ENCODE measurements around the gene PLA2G1B. TPM values are rescaled to one million over a fixed set of nuclear protein-coding genes. Genes with fewer than 3 reads are reported as not detected.
A peak's percentile ranks its signal among the peaks of the same experiment; 100 is the strongest.
"Not testable (repeated sequence)": the region's sequence is repeated elsewhere in the genome, so short reads cannot be mapped to it uniquely, and the experiment has no call there.

The PLA2G1B gene
- total RNA-seq, 1 donor from 2014 or later: 4.7 TPM

DNA sequence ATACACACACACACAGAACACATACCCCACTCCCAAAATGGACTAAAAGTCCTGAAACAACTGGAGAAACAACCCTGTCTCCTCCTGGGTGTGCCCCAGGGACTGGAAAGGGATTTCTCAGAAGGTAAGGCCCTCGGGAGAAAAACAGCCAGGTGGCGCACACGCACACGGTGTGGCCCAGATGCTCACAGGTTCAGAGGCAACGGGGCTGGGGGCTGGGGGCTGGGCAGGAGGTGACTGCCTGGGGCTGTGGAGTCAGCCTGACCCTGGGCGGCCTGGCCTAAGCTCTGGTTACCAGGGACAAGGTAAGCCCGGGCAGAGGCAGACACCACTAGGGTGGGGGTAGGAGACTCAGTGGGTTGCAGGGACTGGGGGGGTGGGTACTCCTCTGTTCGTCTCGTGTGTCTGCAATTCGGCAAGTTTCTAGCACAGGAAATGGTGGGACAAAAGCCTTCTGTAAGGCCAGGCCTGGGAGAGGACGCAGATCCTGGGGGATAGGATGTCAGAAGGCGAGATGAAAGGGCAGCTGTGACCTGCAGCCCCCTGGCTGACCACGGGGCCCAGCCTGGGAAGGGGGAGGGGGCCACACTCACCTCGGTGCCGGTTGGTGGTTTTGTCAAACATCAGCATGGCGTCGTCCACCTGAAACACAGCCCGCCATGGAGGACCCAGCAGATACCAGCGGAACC, 31.0 kb upstream of the PLA2G1B start:
- DNase-seq (ENCODE audit: low spot score): no peak

DNA sequence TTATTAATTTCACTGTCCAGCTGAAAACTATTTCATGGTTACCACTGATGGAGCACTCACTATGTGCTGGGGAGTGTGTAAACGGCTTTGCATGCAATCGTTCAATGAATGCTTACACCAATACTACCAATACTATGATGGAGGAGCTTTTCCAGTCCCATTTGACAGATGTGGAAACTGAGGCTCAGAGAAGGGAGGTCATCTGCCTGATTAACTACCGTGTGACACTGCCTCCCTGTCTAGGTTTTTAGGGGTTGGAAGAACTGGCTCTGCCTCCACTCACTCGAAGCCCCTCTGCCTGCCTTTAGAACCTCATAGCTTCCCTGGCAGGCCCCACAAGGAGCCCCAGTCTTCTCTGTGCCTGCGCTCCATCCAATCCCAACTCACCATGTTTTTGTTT, 29.5 kb upstream of the PLA2G1B start:
- no peak for DNase-seq (ENCODE audit: low spot score)

GRCh38 chr12:120356567-120357030, 29.0 kb upstream of the PLA2G1B start:
- DNase-seq (ENCODE audit: low spot score): peak; percentile 67

GRCh38 chr12:120353556-120354317, 26.2 kb upstream of the PLA2G1B start:
- no peak for DNase-seq (ENCODE audit: low spot score)

DNA sequence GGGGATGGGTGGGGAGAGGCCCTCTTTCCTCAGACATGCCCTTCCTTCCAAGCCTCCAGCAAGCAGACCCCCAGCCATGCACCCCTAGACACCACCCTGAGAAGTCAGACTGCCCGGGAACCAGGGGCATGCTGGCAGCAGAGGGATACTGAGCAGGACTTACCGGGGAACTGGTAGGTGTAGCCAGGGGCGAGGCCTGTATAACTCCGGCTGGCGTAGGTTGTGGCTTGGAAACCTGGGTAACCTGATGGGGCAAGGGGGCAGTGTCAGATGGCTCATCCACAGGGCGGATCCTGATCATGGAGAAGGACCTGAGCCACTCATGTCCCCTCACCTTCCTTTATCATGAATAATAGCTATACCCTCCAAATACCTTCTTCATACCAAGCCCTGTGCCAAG, 25.6 kb upstream of the PLA2G1B start:
- DNase-seq (ENCODE audit: low spot score): no peak

DNA sequence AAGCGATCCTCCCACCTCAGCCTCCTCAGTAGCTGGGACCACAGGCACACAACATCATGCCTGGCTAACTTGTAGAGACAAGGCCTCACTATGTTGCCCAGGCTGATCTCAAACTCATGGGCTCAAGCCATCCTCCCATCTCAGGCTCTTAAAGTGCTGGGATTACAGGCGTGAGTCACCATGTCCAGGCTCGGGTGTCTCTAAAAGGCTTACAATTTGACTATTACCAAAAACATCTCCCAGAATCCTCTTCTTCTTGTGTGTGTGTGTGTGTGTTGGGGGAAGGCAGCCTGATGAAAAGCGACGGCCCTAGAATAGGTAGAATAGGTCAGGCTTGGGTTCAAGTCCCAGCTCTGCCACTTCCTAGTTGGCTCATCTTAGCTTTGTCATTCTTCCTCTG, 24.5 kb upstream of the PLA2G1B start:
- DNase-seq (ENCODE audit: low spot score): no peak

DNA sequence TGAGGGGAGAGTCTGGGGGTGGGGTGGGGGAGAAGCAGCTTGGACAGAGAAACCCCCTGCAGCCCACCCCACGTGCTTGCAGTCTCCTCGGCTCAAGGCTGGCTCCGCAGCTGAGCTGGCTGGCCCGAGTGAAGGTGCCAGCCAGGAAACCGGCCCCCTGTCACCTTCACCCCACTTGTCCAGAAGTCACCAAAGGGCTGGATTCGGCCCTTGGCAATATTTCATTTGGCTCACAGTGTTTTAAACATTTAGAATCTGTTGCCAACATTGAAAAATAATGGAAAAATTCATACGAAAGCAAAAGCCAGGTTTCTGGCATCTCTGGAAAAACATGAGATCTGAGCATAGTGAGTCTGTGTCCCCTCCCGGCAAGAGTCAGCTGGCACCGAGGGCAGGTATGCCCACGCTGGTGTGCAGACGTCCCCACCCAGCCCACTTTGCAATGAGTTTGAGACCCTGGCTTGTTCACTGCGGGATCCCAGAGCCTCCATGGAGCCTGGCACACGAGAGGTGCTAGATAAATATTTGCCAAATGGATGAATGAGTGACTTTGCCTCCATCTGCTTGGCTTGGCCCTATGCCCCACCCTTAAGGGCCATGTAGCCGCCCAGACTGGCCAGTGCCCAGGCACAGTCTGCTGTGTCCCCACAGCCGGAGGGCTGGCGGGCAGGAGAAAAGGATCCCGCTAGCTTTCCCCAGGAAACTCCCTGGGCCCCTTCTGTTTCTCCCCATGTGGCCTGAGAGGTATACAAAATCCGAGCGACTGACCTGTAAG, 23.2 kb upstream of the PLA2G1B start:
- DNase-seq (ENCODE audit: low spot score): no peak

- no peak for DNase-seq (ENCODE audit: low spot score)
These were observed 20.2 kb upstream of the PLA2G1B start for GRCh38 chr12:120347766-120348165.

DNA sequence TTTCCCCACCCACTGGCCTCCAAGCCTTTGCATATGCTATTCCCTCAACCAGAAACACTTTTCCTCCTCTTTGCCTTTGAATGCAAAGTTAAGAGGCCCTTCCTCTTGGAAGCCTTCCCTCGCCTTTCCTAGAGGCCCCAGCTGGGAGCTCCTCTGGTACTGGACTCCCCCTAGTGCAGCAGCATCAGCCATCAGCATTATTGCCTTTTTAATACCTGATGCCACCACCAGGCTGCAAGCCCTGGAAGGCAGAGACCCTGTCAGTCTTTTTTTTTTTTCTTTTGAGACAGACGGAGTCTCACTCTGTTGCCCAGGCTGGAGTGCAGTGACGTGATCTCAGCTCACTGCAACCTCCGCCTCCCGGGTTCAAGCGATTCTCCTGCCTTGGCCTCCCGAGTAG, 19.1 kb upstream of the PLA2G1B start:
- no peak for DNase-seq (ENCODE audit: low spot score)

DNA sequence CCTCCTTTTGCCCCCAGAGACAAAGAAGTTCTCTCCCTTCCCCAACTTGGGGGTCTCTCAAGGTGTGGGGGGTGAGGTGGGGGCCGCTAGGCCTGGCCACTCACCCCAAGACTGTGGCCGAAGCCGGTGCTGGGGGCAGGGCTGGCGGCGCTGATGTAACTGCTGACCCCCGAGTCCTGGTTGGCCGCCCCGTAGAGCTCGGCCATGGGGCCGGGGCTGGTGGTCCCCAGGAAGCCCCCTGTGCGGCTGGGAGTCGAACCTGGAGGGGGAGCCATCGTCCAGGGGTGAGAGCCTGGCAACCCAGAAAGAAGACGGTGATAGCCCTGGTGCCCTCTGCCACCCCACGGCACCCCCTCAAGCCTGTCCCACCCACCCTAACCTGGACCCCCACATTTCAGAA, 18.5 kb upstream of the PLA2G1B start:
- no peak for DNase-seq (ENCODE audit: low spot score)

DNA sequence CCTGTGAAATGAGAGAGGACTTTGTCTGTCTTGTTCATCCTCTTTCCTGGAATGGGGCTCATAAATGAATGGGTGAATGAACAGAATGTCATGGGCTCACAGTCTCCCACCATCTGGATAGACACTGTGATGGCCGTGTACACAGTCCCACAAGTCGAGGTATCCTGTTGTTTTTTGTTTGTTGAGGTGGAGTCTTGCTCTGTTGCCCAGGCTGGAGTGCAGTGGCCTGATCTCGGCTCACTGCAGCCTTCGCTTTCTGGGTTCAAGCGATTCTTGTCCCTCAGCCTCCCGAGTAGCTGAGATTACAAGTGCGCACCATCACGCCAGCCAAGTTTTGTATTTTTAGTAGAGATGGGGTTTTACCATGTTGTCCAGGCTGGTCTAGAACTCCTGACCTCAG, 16.1 kb upstream of the PLA2G1B start:
- DNase-seq (ENCODE audit: low spot score): no peak

DNA sequence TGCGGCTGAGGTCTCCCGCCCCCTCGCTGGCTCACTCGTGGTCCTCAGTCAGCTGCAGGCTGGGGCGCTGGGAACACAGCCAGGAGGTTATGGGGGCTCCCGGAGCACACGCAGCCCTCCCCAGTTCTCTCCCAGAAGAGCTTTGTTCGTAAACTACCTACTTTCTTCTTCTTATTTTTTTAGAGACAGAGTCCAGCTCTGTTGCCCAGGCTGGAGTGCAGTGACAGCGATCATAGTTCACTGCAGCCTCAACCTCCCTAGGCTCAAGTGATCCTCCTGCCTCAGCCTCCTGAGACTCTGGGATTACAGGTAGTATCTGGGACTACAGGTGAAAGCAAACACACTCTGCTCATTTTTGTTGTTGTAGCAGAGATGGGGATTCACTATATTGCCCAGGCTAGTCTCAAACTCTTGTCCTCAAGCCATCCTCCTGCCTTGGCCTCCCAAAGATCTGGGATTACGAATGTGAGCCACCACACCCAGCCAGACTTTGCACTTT, 15.5 kb upstream of the PLA2G1B start:
- DNase-seq (ENCODE audit: low spot score): no peak

DNA sequence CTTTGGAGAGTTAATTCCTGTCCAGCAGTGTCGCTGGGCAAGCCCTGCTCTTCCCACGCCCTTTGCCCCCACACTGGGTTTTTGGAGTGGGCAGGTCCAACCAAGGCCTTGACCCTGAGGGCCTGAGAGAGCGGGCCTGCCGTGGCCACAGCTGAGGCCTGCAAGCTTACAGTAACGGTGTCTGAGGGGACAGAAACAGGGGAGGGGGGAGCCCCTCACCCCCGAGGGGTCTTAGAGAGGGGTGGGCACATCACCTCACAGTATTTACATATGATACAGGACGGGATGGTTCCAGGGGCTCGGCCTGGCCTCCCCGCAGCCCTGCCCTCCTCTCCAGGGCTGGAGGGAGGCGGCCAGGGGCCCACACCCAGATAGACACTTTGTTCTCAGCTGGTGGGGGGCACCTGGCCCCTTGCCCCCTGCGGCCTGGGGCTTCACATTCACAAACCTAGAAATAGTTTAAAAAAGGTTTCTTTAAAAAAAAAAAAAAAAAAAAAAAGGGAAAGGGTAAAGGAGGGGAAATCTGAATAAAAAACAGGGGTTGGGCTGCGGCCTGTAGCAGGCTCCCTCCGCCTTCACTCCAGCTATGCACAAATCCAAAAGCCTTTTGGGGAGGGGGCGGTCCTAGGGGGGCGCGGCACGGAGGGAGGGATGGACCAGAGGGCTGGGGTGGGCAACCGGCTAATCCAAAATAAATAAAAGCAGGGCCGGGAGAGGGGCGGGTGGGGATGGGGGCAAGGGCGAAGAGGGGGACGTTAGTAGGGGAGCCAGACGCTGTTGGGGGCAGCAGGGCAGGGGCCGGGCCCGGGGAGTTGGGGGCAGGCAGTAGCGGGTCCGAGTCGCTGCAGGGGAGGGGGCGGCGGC, 14.8 kb upstream of the PLA2G1B start:
- no peak for DNase-seq (ENCODE audit: low spot score)

- DNase-seq (ENCODE audit: low spot score): no peak
These were observed 11.7 kb upstream of the PLA2G1B start for GRCh38 chr12:120339256-120339655.

DNA sequence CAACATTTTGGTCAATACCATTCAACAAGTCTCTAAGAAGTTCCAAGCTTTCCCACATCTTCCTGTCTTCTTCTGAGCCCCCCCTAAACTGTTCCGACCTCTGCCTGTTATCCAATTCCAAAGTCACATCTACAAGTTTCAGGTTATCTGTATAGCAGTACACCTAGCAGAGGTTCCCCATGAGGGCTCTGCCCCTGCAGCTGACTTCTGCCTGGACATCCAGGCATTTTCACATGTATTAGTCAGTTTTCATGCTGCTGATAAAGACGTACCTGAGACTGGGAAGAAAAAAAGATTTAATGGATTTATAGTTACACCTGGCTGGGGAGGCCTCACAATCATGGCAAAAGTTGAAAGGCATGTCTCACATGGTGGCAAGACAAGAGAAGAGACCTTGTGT, 10.2 kb upstream of the PLA2G1B start:
- no peak for DNase-seq (ENCODE audit: low spot score)

- not testable (repeated sequence) for DNase-seq (ENCODE audit: low spot score)
These were observed 8.8 kb upstream of the PLA2G1B start for GRCh38 chr12:120336392-120336791.

DNA sequence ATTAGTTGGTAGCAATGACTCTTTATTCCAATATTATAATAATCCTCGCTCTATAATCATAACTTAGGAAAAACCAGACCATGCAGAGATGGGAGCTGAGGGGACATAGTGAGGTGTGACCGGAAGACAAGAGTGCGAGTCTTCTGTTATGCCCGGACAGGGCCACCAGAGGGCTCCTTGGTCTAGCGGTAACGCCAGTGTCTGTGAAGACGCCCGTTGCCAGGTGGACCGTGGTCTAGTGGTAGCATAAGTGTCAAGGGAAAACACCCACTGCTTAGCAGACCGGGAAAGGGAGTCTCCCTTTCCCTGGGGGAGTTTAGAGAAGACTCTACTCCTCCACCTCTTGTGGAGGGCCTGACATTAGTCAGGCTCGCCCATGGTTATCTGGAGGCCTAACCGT, 7.9 kb upstream of the PLA2G1B start:
- peak; percentile 57 for DNase-seq (ENCODE audit: low spot score)

GRCh38 chr12:120332523-120332922, 4.9 kb upstream of the PLA2G1B start:
- no peak for DNase-seq (ENCODE audit: low spot score)

DNA sequence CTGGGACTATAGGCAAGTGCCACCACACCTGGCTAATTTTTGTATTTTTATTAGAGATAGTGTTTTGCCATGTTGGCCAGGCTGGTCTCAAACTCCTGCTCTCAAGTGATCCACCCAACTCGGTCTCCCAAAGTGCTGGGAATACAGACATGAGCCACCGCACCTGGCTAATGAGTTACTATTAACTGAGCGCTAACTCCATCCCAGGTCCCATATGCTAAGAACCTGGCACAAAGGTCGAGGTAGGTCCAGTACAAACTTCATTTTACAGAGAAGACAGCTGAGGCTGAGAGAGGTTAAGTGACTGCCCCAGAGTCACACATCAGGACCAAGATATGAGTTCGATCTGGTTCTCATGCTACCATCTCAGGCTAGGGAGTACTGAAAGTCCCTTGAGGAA, 4.5 kb upstream of the PLA2G1B start:
- no peak for DNase-seq (ENCODE audit: low spot score)

DNA sequence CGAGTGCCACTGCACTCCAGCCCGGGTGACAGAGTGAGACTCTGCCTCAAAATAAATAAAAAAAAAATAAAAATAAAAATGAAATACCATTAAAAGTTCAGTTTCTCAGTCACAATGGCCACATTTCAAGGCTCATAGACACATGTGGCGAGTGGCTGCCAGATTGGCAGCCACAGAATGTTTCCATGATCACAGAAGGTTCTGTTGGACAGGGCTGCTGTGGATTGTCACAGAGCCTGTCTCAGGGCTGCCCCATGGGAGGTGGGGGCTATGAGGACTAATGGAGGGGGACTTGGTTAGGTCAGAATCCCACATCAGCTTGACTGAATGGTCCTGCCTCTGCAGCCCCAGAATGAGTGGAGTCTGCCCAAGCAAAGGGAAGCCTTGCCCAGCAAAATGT, 3.8 kb upstream of the PLA2G1B start:
- no peak for DNase-seq (ENCODE audit: low spot score)

DNA sequence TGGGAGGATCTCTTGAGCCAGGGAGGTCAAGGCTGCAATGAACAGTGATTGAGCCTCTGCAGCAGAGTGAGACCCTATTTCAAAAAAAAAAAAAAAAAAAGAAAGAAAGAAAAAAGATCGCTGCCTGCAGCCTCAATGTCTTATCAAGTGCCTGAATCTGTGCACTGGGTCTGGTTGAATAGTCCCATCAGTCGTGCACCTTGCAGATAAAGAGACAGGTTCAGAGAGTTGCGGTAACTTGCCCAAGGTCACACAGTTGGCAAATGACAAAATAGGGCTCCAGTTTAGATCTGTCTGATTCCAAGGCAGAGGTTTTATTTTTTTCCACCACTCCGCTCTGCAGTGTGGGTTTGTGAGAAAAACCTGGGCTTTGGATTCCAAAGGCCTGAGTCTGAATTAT, 649 bp upstream of the PLA2G1B start:
- DNase-seq (ENCODE audit: low spot score): no peak

All from mucosa of gallbladder (tissue), 1 donor.